Measurements from ENCODE around the gene ATXN7L1. TPM values are rescaled to one million over a fixed set of nuclear protein-coding genes. Genes with fewer than 3 reads are reported as not detected.

The ATXN7L1 gene
- polyA plus RNA-seq, 1 of the 3 experiments (the other 2 are of a cell fraction), result 6.0 TPM

- TF ChIP-seq IRF3 (IDR thresholded peaks at IDR 0.05; ENCODE audit: low read depth, low read length) (no peak), CTCF (IDR thresholded peaks at IDR 0.05) (no peak), USF1 (IDR thresholded peaks at IDR 0.05; ENCODE audit: borderline replicate concordance, low read depth) (no peak), RFX5 (IDR thresholded peaks at IDR 0.05; ENCODE audit: low read length) (no peak), RXRA (IDR thresholded peaks at IDR 0.05; ENCODE audit: borderline replicate concordance, low read depth) (no peak), GABPA (IDR thresholded peaks at IDR 0.05; ENCODE audit: low read depth) (no peak), CHD2 (IDR thresholded peaks at IDR 0.05; ENCODE audit: low read length, partially characterized antibody) (no peak), PBX3 (IDR thresholded peaks at IDR 0.05) (no peak), NFIC (IDR thresholded peaks at IDR 0.05; ENCODE audit: borderline replicate concordance) (no peak), REST (IDR thresholded peaks at IDR 0.05; ENCODE audit: low read depth, low read length) (no peak), RCOR1 (IDR thresholded peaks at IDR 0.05; ENCODE audit: low read length) (no peak), YY1 (IDR thresholded peaks at IDR 0.05; ENCODE audit: low read depth) (no peak), MEF2A (IDR thresholded peaks at IDR 0.05; ENCODE audit: borderline replicate concordance, low read depth) (no peak), MXI1 (IDR thresholded peaks at IDR 0.05; ENCODE audit: low read depth, low read length) (no peak), EP300 (IDR thresholded peaks at IDR 0.05; ENCODE audit: borderline replicate concordance in 1 of 2, low read depth in 1 of 2, low read length in 1 of 2) (no peak), MAX (IDR thresholded peaks at IDR 0.05; ENCODE audit: low read depth) (no peak), GATA2 (CRISPR knock-in tag; IDR thresholded peaks at IDR 0.05) (no peak)
- H3F3A ChIP-seq (replicated peaks; ENCODE audit: insufficient read depth), result no peaks in the 10 kb centered on the region
- H3K4me1 ChIP-seq (ENCODE audit: control insufficient read depth in 1 of 2, insufficient read depth in 2 of 2, low read depth in 1 of 2, low read length in 1 of 2), result no peaks in the 10 kb centered on the region; a peak in 1 of 4 replicates
- no peak overlapping the region for H3K27ac ChIP-seq (ENCODE audit: low read depth in 2 of 2, low read length in 1 of 2)
- H2AFZ ChIP-seq (ENCODE audit: low read depth), result no peak overlapping the region
- H3K9me2 ChIP-seq, result no peaks in the 10 kb centered on the region
- H3K79me2 ChIP-seq (ENCODE audit: insufficient read depth), result no peaks in the 10 kb centered on the region
- no peaks in the 10 kb centered on the region for H4K20me1 ChIP-seq (ENCODE audit: insufficient read depth)
- H3K4me3 ChIP-seq (ENCODE audit: low read depth in 2 of 2, low read length in 1 of 2), result no peak overlapping the region
- H3K27me3 ChIP-seq (ENCODE audit: insufficient read depth), result no peaks in the 10 kb centered on the region
- H3K4me2 ChIP-seq, result no peak overlapping the region
- no peaks in the 10 kb centered on the region for H3K36me3 ChIP-seq (replicated peaks in 1 of 2; ENCODE audit: control insufficient read depth in 1 of 2, insufficient read depth in 2 of 2, low read length in 1 of 2)
- 88% methylated on average over 4 of the region's 4 CpGs for WGBS (ENCODE audit: low lambda C conversion rate)
- no peak for DNase-seq
- no peaks in the 10 kb centered on the region for H3K9me3 ChIP-seq
- ChIA-PET POLR2A (no interaction called here), CTCF (interaction anchor here (0.8 to 5.6 kb wide), 5 partner anchors 10 to 301 kb away, joined by 3 to 28 read pairs (median 13); no protein-coding TSS in a partner anchor)
- H3K9ac ChIP-seq, result no peak overlapping the region
Measured at GRCh38 chr7:105741982-105742381, 134.4 kb downstream of the ATXN7L1 start.

Data from SK-N-SH (cell line).